IPS-15b (cell line): ENCODE data around the gene CEP104.

ENCODE experiments used
- H3K27me3 ChIP-seq: one replicate; pipeline ENCODE4 v1.6.1; 2013; ENCODE audit warnings: low read length; ENCODE audit not compliant: control insufficient read depth, insufficient read depth
- H3K36me3 ChIP-seq: one replicate; pipeline ENCODE4 v1.6.1; 2013; ENCODE audit warnings: low read length; ENCODE audit not compliant: control insufficient read depth, insufficient read depth
- H3K4me1 ChIP-seq: one replicate; pipeline ENCODE4 v1.6.1; 2013; ENCODE audit warnings: mild to moderate bottlenecking, low read length; ENCODE audit not compliant: control insufficient read depth, insufficient read depth
- H3K4me3 ChIP-seq: one replicate; pipeline ENCODE4 v1.5.1; 2013; ENCODE audit warnings: low read depth, low read length
- H3K9ac ChIP-seq: one replicate; pipeline ENCODE4 v1.6.1; 2013; ENCODE audit warnings: low read depth, mild to moderate bottlenecking, low read length
- H3K9me3 ChIP-seq: one replicate; pipeline ENCODE4 v1.6.1; 2013; ENCODE audit warnings: mild to moderate bottlenecking, low read length; ENCODE audit not compliant: control insufficient read depth, insufficient read depth

CEP104 gene

GRCh38 chr1:3834701-3835100 is 22.3 kb downstream of the CEP104 start:
- H3K36me3 ChIP-seq, result peaks cover 23% of the 10 kb centered on the region
- no peaks in the 10 kb centered on the region for H3K9me3 ChIP-seq
- no peaks in the 10 kb centered on the region for H3K27me3 ChIP-seq
- H3K4me3 ChIP-seq, result no peak overlapping the region
- no peak overlapping the region for H3K9ac ChIP-seq
- no peaks in the 10 kb centered on the region for H3K4me1 ChIP-seq

GRCh38 chr1:3831689-3832088 is 25.3 kb downstream of the CEP104 start:
- Histone ChIP-seq H3K9me3 (no peaks in the 10 kb centered on the region), H3K36me3 (peaks cover 15% of the 10 kb centered on the region), H3K4me1 (no peaks in the 10 kb centered on the region), H3K27me3 (no peaks in the 10 kb centered on the region), H3K9ac (no peak overlapping the region), H3K4me3 (no peak overlapping the region)

DNA sequence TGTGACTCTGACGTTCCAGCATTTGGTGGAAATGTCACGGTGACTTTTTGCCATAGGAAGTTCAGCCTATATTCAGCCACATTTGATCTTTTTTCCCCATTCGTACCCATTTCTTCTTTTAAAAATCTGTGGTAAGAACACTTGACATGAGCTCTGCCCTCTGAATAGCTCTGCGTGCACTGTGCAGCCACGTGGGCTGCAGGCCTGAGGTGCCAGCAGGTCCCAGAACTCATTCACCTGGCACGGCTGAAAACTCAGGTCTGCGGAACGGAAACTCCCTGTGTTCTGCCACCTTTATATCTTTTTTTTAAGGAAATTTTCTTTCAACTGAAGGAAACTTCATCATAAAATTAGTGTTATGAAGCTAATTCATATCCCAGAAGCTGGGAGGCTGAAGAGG is 28.6 kb downstream of the CEP104 start:
- H3K9me3 ChIP-seq, result no peaks in the 10 kb centered on the region
- no peaks in the 10 kb centered on the region for H3K27me3 ChIP-seq
- no peak overlapping the region for H3K4me3 ChIP-seq
- H3K4me1 ChIP-seq, result no peaks in the 10 kb centered on the region
- no peak overlapping the region for H3K9ac ChIP-seq
- H3K36me3 ChIP-seq, result peaks cover 21% of the 10 kb centered on the region

GRCh38 chr1:3827813-3828307 is 29.2 kb downstream of the CEP104 start:
- Histone ChIP-seq H3K9me3 (no peaks in the 10 kb centered on the region), H3K27me3 (no peaks in the 10 kb centered on the region), H3K4me3 (no peak overlapping the region), H3K9ac (no peak overlapping the region), H3K36me3 (peaks cover 27% of the 10 kb centered on the region), H3K4me1 (no peaks in the 10 kb centered on the region)

GRCh38 chr1:3825356-3825755 is 31.7 kb downstream of the CEP104 start:
- H3K4me1 ChIP-seq, result no peaks in the 10 kb centered on the region
- H3K9ac ChIP-seq, result no peak overlapping the region
- H3K36me3 ChIP-seq, result peaks cover 31% of the 10 kb centered on the region
- H3K27me3 ChIP-seq, result no peaks in the 10 kb centered on the region
- H3K4me3 ChIP-seq, result no peak overlapping the region
- H3K9me3 ChIP-seq, result no peaks in the 10 kb centered on the region

DNA sequence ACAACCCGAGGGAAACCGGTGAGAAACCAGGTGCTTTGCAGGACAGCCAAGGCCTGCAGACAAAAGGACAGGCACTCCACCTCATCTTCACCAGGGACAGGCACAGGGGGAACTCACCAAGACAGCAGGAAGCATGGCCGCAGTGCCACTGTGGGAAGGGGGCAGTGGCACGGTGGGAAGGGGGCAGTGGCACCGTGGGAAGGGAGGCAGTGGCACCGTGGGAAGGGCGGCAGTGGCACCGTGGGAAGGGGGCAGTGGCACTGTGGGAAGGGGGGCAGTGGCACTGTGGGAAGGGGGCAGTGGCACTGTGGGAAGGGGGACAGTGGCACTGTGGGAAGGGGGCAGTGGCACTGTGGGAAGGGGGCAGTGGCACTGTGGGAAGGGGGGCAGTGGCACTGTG is 32.4 kb downstream of the CEP104 start:
- Histone ChIP-seq H3K36me3 (peaks cover 34% of the 10 kb centered on the region), H3K9me3 (no peaks in the 10 kb centered on the region), H3K9ac (no peak overlapping the region), H3K27me3 (no peaks in the 10 kb centered on the region), H3K4me1 (no peaks in the 10 kb centered on the region), H3K4me3 (no peak overlapping the region)

GRCh38 chr1:3822421-3822820 is 34.6 kb downstream of the CEP104 start:
- Histone ChIP-seq H3K36me3 (peaks cover 32% of the 10 kb centered on the region), H3K27me3 (no peaks in the 10 kb centered on the region), H3K9me3 (no peaks in the 10 kb centered on the region), H3K4me3 (no peak overlapping the region), H3K9ac (no peak overlapping the region), H3K4me1 (no peaks in the 10 kb centered on the region)

DNA sequence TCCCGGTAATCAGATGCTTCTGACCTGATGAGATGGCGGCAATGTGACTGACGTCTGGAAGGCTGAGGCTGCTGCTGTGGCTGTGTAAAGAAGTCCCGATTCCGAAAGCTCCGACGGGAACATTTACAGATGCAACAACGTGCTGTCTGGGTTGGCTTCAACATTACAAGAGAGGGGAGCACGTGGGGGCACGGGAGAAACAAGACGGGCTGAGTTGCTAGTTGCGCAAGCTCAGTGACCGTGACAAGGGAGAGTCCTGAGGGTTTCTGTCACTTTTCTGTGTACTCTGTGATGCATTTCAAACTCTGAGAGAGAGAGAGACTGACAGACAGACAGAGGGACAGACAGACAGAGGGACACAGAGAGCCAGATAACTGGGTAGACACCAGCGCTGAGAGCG is 35.1 kb downstream of the CEP104 start:
- Histone ChIP-seq H3K27me3 (no peaks in the 10 kb centered on the region), H3K9me3 (no peaks in the 10 kb centered on the region), H3K9ac (no peak overlapping the region), H3K4me1 (no peaks in the 10 kb centered on the region), H3K4me3 (no peak overlapping the region), H3K36me3 (peaks cover 32% of the 10 kb centered on the region)

- Histone ChIP-seq H3K4me3 (no peak overlapping the region), H3K36me3 (peaks cover 32% of the 10 kb centered on the region), H3K27me3 (no peaks in the 10 kb centered on the region), H3K9me3 (no peaks in the 10 kb centered on the region), H3K9ac (no peak overlapping the region), H3K4me1 (no peaks in the 10 kb centered on the region)
Observed at GRCh38 chr1:3821447-3821846, 35.6 kb downstream of the CEP104 start.

GRCh38 chr1:3821004-3821403 is 36.0 kb downstream of the CEP104 start:
- no peaks in the 10 kb centered on the region for H3K9me3 ChIP-seq
- H3K36me3 ChIP-seq, result peaks cover 31% of the 10 kb centered on the region
- H3K4me1 ChIP-seq, result no peaks in the 10 kb centered on the region
- H3K9ac ChIP-seq, result no peak overlapping the region
- H3K4me3 ChIP-seq, result no peak overlapping the region
- H3K27me3 ChIP-seq, result no peaks in the 10 kb centered on the region

- H3K27me3 ChIP-seq, result no peaks in the 10 kb centered on the region
- no peaks in the 10 kb centered on the region for H3K9me3 ChIP-seq
- H3K4me3 ChIP-seq, result no peak overlapping the region
- no peaks in the 10 kb centered on the region for H3K4me1 ChIP-seq
- H3K36me3 ChIP-seq, result peaks cover 31% of the 10 kb centered on the region
- H3K9ac ChIP-seq, result no peak overlapping the region
Observed at GRCh38 chr1:3820316-3820715, 36.7 kb downstream of the CEP104 start.

GRCh38 chr1:3819771-3820200 is 37.2 kb downstream of the CEP104 start:
- no peak overlapping the region for H3K4me3 ChIP-seq
- no peaks in the 10 kb centered on the region for H3K4me1 ChIP-seq
- H3K9ac ChIP-seq, result no peak overlapping the region
- H3K36me3 ChIP-seq, result peaks cover 33% of the 10 kb centered on the region
- H3K27me3 ChIP-seq, result no peaks in the 10 kb centered on the region
- no peaks in the 10 kb centered on the region for H3K9me3 ChIP-seq
